Measurements from ENCODE around the gene THRB. TPM values are rescaled to one million over a fixed set of nuclear protein-coding genes. Genes with fewer than 3 reads are reported as not detected.

The THRB gene
- total and polyA plus RNA-seq, 9 of the 15 experiments (the other 6 are each of a cell fraction or from before 2014, with no cell fraction given): 1.7 to 14.9 (median 6.9) TPM

DNA sequence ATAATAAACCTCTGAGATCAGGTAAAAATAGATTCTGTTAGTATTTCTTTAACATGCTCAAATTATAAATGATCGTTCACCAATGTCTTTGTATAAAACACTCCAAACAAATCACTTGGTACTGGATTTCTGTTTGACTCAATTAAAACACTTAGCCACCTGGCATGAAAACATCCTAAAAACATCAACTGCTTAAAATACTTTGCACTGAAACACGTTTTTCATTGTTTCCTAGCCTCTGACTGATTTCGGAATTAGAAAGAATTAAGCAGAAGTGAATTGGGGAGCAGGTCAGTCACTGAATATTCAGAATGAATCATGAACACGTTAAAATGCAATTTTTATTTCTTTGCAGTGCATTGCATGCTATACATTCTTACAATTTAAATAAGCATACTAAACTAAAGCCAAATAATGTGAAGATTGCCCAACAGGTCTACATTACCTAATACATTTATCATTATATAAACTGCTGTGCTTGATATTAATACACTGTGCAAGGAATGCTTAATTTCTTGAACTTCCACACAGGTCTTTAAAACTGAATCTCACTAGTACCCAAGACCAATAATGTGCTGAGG is 1.6 kb downstream of the THRB start:
- POLR2A ChIA-PET: no interaction called here
- CTCF ChIA-PET (ENCODE audit: low intra/inter-chr PET ratio): no interaction called here
- Histone ChIP-seq H3K4me3 (peak overlapping the region; percentile 64), H3K79me2 (ENCODE audit: control insufficient read depth, insufficient read depth, low read length) (peaks cover 56% of the 10 kb centered on the region), H3K36me3 (ENCODE audit: control insufficient read depth, insufficient read depth, low read length) (no peaks in the 10 kb centered on the region), H3K27me3 (ENCODE audit: control insufficient read depth in 2 of 2, insufficient read depth in 2 of 2, low read length in 2 of 2) (no peaks in the 10 kb centered on the region), H3K4me1 (replicated peaks in 1 of 2; ENCODE audit: control insufficient read depth in 2 of 2, insufficient read depth in 2 of 2, low read length in 2 of 2) (peaks cover 22 to 24% of the 10 kb centered on the region in 2 experiments; a peak in 4 of 5 replicates), H2AFZ (ENCODE audit: low read depth, low read length) (0 out of 2 replicates have a peak overlapping the region, but pooled peaks have one; percentile 2), H3K9me3 (replicated peaks; ENCODE audit: control insufficient read depth, insufficient read depth, low read depth, low read length) (no peaks in the 10 kb centered on the region), H3K27ac (ENCODE audit: extremely low read depth, low read depth, low read length) (no peak overlapping the region), H4K20me1 (replicated peaks; ENCODE audit: control insufficient read depth, insufficient read depth, low read length) (no peaks in the 10 kb centered on the region), H3K9ac (ENCODE audit: insufficient read depth in 1 of 2, low read depth in 2 of 2, low read length in 2 of 2) (peak overlapping the region in 1 of 2 experiments; percentile 77; a peak in 1 of 4 replicates), H3K9me1 (ENCODE audit: control insufficient read depth, insufficient read depth, low read length) (no peaks in the 10 kb centered on the region), H3K4me2 (ENCODE audit: insufficient read depth, low read length) (peak overlapping the region; percentile 32; the same call in 1 of the 2 replicates)
- no peak for DNase-seq (ENCODE audit: extremely low read depth in 1 of 4, low spot score in 3 of 4)
- in situ Hi-C loops (cut with MboI): no loop called here
- 13% methylated on average over 4 of the region's 4 CpGs for WGBS (ENCODE audit: insufficient coverage, low coverage, missing lambda C conversion rate)
- ATAC-seq: no peak
- BruUV-seq (replicated peaks): TSS peak; percentile 40
- FAIRE-seq: no peak
- TF ChIP-seq ZNF445 (CRISPR knock-in tag; IDR thresholded peaks at IDR 0.05; ENCODE audit: low read depth) (no peak), CEBPB (tag; IDR thresholded peaks at IDR 0.05) (peak; percentile 34; the same call in 1 of the 2 replicates), RBFOX2 (IDR thresholded peaks at IDR 0.05; ENCODE audit: low read depth, low read length) (no peak), CEBPG (CRISPR knock-in tag; IDR thresholded peaks at IDR 0.05) (no peak), CEBPG (tag; conservative IDR thresholded peaks at IDR 0.05 in 1 of 2, IDR thresholded peaks at IDR 0.05 in 1 of 2) (peak; percentile 53 to 57), ARNT (IDR thresholded peaks at IDR 0.05) (no peak), ZKSCAN3 (CRISPR knock-in tag; IDR thresholded peaks at IDR 0.05) (no peak), POLR2H (tag; IDR thresholded peaks at IDR 0.05; ENCODE audit: low read depth) (peak; percentile 41; the same call in 1 of the 2 replicates)
- TF ChIP-seq, protein P1, sequence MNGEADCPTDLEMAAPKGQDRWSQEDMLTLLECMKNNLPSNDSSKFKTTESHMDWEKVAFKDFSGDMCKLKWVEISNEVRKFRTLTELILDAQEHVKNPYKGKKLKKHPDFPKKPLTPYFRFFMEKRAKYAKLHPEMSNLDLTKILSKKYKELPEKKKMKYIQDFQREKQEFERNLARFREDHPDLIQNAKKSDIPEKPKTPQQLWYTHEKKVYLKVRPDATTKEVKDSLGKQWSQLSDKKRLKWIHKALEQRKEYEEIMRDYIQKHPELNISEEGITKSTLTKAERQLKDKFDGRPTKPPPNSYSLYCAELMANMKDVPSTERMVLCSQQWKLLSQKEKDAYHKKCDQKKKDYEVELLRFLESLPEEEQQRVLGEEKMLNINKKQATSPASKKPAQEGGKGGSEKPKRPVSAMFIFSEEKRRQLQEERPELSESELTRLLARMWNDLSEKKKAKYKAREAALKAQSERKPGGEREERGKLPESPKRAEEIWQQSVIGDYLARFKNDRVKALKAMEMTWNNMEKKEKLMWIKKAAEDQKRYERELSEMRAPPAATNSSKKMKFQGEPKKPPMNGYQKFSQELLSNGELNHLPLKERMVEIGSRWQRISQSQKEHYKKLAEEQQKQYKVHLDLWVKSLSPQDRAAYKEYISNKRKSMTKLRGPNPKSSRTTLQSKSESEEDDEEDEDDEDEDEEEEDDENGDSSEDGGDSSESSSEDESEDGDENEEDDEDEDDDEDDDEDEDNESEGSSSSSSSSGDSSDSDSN (IDR thresholded peaks at IDR 0.05; ENCODE audit: borderline replicate concordance in 1 of 2, low read depth in 2 of 2, low read length in 2 of 2): no peak
- intact Hi-C loops (cut with micrococcal nuclease): loop anchor here (5.0 to 10.0 kb wide), 4 partner anchors 116 to 578 kb away; partner anchors contain the start of genes NKIRAS1 and RPL15

All from K562 (cell line).